Measurements from ENCODE around the gene CD300LD.

DNA sequence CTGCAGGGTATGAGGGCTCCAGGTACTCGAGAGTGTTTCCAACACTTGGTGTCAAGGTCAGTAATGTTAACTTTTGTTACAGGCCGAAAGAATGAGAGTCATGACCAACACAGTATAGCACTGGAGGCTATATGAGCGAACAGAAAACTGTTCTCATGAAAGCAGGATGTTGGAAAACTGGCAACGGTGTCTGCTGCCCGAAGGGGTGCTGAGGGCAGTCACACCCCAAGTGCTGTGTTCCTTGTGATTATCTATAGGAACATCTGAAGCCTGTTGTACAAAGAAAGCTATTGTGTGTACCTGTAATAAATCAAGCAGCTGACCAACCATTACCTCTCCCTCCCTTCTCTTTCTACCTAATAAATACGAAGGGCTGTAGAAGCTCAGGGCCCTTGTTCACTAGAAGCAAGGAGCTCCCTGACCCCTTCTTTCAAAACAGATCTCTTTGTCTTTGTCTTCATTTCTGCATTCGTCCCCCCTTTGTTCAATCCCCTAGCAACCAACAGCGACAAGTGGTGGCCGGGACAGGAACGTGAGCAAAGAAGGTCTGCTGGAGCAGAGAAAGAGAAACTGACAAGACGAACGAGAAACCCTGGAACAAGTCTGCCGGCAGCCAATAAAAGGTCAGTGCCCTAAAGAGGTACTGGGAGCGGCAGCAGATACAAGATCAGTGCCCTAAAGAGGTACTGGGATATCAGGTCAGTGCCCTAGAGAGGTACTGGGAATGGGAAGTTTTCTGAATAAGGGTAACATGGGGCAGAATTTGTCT, 7.6 kb downstream of the CD300LD start:
- no peak for TF ChIP-seq CTCF (IDR thresholded peaks at IDR 0.05; ENCODE audit: low read length)
- TF ChIP-seq EZH2 (IDR thresholded peaks at IDR 0.05; ENCODE audit: borderline replicate concordance, low read length) = no peak
